ENCODE data around the gene DCHS1. TPM values are rescaled to one million over a fixed set of nuclear protein-coding genes. Genes with fewer than 3 reads are reported as not detected.

Gene DCHS1
- total and polyA plus RNA-seq, 9 of the 15 experiments (the other 6 are each of a cell fraction or from before 2014, with no cell fraction given), result 0.04 to 0.49 (median 0.14) TPM; not detected in 2

- peak; percentile 54; the same call in 1 of the 2 replicates for TF ChIP-seq REST (IDR thresholded peaks at IDR 0.05; ENCODE audit: borderline replicate concordance)
- TF ChIP-seq REST (CRISPR knock-in tag; IDR thresholded peaks at IDR 0.05; ENCODE audit: low read depth), result no peak
- TF ChIP-seq, protein P1, sequence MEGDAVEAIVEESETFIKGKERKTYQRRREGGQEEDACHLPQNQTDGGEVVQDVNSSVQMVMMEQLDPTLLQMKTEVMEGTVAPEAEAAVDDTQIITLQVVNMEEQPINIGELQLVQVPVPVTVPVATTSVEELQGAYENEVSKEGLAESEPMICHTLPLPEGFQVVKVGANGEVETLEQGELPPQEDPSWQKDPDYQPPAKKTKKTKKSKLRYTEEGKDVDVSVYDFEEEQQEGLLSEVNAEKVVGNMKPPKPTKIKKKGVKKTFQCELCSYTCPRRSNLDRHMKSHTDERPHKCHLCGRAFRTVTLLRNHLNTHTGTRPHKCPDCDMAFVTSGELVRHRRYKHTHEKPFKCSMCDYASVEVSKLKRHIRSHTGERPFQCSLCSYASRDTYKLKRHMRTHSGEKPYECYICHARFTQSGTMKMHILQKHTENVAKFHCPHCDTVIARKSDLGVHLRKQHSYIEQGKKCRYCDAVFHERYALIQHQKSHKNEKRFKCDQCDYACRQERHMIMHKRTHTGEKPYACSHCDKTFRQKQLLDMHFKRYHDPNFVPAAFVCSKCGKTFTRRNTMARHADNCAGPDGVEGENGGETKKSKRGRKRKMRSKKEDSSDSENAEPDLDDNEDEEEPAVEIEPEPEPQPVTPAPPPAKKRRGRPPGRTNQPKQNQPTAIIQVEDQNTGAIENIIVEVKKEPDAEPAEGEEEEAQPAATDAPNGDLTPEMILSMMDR (IDR thresholded peaks at IDR 0.05 in 2 of 3, conservative IDR thresholded peaks at IDR 0.05 in 1 of 3; ENCODE audit: insufficient read depth in 2 of 3, low read depth in 1 of 3, low read length in 3 of 3), result peak; percentile 69 to 82 (median 76)
- no peak for TF ChIP-seq SMAD4 (CRISPR knock-in tag; conservative IDR thresholded peaks at IDR 0.05)
- no peak for TF ChIP-seq FUS (optimal IDR thresholded peaks at IDR 0.05; ENCODE audit: low read depth, low read length)
- peak; percentile 73 for TF ChIP-seq CEBPG (CRISPR knock-in tag; IDR thresholded peaks at IDR 0.05)
- peak; percentile 85 to 97 for TF ChIP-seq CEBPG (tag; conservative IDR thresholded peaks at IDR 0.05 in 1 of 2, IDR thresholded peaks at IDR 0.05 in 1 of 2)
- TF ChIP-seq, protein P2, sequence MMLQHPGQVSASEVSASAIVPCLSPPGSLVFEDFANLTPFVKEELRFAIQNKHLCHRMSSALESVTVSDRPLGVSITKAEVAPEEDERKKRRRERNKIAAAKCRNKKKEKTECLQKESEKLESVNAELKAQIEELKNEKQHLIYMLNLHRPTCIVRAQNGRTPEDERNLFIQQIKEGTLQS (IDR thresholded peaks at IDR 0.05), result peak; percentile 58
- TF ChIP-seq, protein P2 (CRISPR knock-in tag; conservative IDR thresholded peaks at IDR 0.05), result no peak
Measured at GRCh38 chr11:6703247-6704063, 47.8 kb upstream of the DCHS1 start (continued).

Measured in K562 (cell line).